NCI-H748 (cell line): ENCODE measurements around the gene MAB21L2.

Experiments used
- DNase-seq: peaks from one replicate; lab custom pipeline; 2025; ENCODE audit not compliant: unreplicated experiment; lab: John Stamatoyannopoulos, UW

The MAB21L2 gene

DNA sequence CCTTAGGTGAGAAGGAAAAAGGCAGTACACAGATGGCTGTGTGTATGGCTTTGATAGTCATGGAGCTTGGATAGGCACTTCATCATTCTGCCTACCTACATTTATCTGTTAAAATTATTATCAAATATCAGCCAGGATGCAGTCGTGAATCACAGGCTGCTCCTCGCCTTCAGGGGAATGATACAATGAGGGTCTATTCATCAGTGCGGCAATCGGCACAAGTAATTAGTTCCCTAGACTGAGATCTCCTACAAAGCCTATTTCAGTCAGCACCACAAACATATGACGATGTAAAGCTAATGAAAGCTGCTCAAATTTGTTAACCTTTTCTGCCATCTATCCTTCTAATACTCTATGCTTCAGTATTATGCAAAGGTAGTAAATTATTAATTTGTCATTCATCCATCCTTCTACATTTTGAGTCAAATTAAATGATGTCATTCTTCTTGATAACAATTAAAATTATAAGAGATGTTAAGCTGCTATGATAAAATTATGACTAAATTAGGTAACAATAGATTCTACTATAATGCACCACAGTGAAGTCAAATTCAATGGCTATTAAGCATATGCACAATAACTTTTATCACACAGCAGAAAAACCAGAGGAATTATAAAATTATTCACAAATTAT, 19.0 kb downstream of the MAB21L2 start:
- DNase-seq = no peak

DNA sequence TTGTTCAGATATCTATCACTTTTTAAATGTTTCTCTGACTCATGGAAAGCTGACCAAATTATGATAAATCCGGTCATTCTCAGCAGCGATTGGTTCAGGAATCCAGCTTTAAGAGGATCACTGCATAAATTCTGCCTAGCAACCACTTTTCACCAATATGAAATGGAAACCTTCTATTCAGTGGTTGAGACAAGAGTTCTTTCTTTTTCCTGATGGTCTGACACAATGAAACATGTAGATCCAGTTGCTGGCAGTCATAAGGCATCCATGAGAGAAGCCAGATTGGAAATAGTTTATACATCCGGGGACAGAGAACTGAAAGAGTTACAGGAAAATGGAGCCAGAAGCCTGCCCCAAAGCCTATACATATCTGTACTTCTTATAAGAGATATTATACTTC, 27.2 kb downstream of the MAB21L2 start:
- no peak for DNase-seq

DNA sequence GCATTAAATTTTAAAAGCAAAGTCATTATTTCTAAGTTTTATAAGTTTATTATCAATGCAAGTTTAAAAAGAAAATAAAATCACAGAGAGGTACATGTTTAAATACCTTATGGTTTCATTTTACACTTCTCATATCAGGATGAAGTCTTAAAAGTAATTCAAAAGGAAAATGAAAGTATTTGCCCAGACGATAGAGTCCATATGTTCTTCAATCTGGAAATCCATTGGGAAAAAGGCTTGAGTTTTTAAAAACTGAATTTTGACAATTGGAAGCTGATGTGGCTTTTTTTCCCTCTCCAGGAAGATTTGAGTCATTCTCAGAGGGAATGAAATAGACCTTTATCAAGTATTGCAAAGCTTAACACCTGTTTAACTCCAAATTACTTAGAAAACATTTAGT, 37.1 kb downstream of the MAB21L2 start:
- no peak for DNase-seq

DNA sequence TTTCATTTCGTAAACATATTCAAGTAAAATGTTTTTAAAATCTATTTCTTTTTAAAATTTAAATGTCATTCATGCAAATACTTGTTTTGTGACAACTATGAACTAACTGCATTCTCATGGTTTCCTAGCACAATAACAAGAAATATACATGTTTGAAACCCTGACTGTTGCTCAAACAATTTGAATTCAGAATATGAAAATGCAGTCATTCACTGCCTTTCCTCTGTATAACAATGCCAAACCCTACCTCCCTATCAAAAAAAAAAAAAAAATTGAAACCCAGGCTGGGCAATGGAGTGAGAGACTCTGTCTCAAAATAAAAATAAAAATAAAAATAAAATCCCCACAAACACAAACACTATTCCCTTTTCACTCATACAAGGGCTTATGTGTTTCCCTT, 42.1 kb downstream of the MAB21L2 start:
- DNase-seq = no peak

DNA sequence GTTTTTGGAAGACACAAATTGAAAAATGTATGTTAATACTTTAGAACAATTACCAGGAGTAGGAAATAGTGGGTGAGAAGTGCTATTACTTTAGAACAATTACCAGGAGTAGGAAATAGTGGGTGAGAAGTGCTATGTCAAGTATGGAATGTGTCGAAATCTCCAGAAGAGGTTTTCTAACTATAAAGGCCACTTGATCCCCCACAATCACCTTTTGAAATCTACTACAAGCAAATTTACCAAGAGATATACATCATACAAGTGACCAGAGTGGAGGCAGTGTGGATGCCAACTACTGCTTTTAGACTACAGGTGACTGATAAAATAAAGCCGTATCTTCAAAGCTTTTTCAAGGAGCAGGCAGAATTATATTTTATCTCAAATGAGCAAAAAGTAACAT, 43.1 kb downstream of the MAB21L2 start:
- no peak for DNase-seq

DNA sequence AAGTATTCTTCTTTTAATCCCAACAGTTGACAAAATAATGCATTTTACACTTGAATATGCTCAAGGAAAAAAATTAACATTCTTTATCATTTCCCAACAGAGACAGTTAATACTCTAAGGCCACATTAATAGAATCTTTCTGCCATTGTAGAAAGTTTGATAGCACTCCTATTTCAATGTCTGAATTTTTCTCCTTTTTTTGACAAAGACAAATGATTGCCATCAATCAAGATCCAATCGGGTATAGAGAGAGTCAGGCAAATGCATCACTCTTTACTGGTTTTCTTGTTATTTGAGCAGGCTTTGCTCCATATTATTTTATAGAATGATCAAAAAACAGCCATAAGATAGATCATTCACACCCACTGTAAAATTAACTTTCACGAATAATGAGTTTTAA, 46.1 kb downstream of the MAB21L2 start:
- no peak for DNase-seq

DNA sequence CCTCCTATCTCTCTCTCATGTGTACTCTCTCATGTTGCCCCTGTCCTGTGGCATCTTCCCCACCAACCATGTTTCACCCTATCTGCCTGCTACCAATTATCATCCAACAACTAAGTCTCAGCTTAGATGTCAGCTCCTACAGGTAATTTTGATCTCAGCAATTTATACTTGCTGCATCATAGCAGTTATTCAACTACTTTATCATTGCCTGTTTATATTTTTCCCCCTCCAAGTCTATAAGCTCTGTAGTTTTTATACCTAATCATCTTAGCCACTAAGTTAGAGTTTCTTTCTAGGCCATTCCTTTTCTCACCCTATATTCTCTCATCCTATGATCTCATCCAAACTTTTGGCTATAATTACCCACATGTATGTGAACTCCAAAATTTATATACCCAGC, 50.7 kb downstream of the MAB21L2 start:
- DNase-seq = no peak
